GM19025 (cell line): Measurements from ENCODE around the gene ZNF18.

Experiments used
- ATAC-seq: cut with Tn5 transposase; IDR thresholded peaks from one replicate; pipeline ENCODE4 v1.9.1; 2021; ENCODE audit warnings: mild to moderate bottlenecking, low read depth, moderate library complexity; ENCODE audit not compliant: unreplicated experiment

Gene ZNF18

GRCh38 chr17:11997147-11997971 is at the start of gene ZNF18:
Gene ZNF18, minus strand, starts transcription at chr17:11997475. Its CDS starts 4,646 bp downstream, at chr17:11992829.
- peak; percentile 96 for ATAC-seq

- no peak for ATAC-seq
Observed at GRCh38 chr17:12046786-12047185, 49.5 kb upstream of the ZNF18 start.

GRCh38 chr17:12043702-12044101 is 46.4 kb upstream of the ZNF18 start:
- no peak for ATAC-seq

GRCh38 chr17:12041312-12041711 is 44.0 kb upstream of the ZNF18 start:
- no peak for ATAC-seq

- ATAC-seq = no peak
Observed at GRCh38 chr17:12040478-12040877, 43.2 kb upstream of the ZNF18 start.

- ATAC-seq = no peak
Observed at GRCh38 chr17:12037970-12038369, 40.7 kb upstream of the ZNF18 start.

GRCh38 chr17:12035673-12036072 is 38.4 kb upstream of the ZNF18 start:
- no peak for ATAC-seq

GRCh38 chr17:12034538-12034937 is 37.3 kb upstream of the ZNF18 start:
- ATAC-seq = no peak

- ATAC-seq = no peak
Observed at GRCh38 chr17:12028611-12029010, 31.3 kb upstream of the ZNF18 start.

GRCh38 chr17:12027658-12028057 is 30.4 kb upstream of the ZNF18 start:
- no peak for ATAC-seq

GRCh38 chr17:12024327-12024726 is 27.1 kb upstream of the ZNF18 start:
- no peak for ATAC-seq

GRCh38 chr17:12022310-12022709 is 25.0 kb upstream of the ZNF18 start:
- ATAC-seq = no peak

- no peak for ATAC-seq
Observed at GRCh38 chr17:12021623-12022140, 24.4 kb upstream of the ZNF18 start.

- ATAC-seq = peak; percentile 93
Observed at GRCh38 chr17:12020642-12021622, 23.7 kb upstream of the ZNF18 start, which contains the start of gene MAP2K4. Gene MAP2K4, plus strand, starts transcription at chr17:12020877. Its CDS starts 10 bp downstream, at chr17:12020887.

GRCh38 chr17:12007466-12007865 is 10.2 kb upstream of the ZNF18 start:
- no peak for ATAC-seq

GRCh38 chr17:11999696-12000095 is 2.4 kb upstream of the ZNF18 start:
- ATAC-seq = no peak

- no peak for ATAC-seq
Observed at GRCh38 chr17:11997972-11998233, 628 bp upstream of the ZNF18 start.

- peak; percentile 13 for ATAC-seq
Observed at GRCh38 chr17:11996722-11997146, 541 bp downstream of the ZNF18 start.

- ATAC-seq = no peak
Observed at GRCh38 chr17:11991461-11991860, 5.8 kb downstream of the ZNF18 start.

- ATAC-seq = no peak
Observed at GRCh38 chr17:11990363-11990983, 6.8 kb downstream of the ZNF18 start.

GRCh38 chr17:11986942-11987329 is 10.3 kb downstream of the ZNF18 start:
- no peak for ATAC-seq
